Parathyroid adenoma (tissue), 2 donors: Measurements from ENCODE around the gene MIDN.
"Not testable (repeated sequence)": the region's sequence is repeated elsewhere in the genome, so short reads cannot be mapped to it uniquely, and the experiment has no call there.

Source experiments
- H2AFZ ChIP-seq: fragments of 300-600 bp; sonication (generic); one replicate; pipeline ENCODE4 v1.7.0; 2017; ENCODE audit warnings: antibody characterized with exemption, mild to moderate bottlenecking
- H3K27ac ChIP-seq: fragments of 300-600 bp; sonication (generic); one replicate; pipeline ENCODE4 v1.7.0; 2017
- H3K27me3 ChIP-seq: fragments of 300-600 bp; sonication (generic); one replicate; pipeline ENCODE4 v1.7.0; 2017; ENCODE audit warnings: low read length; ENCODE audit not compliant: control insufficient read depth, insufficient read depth
- H3K36me3 ChIP-seq: fragments of 300-600 bp; sonication (generic); one replicate; pipeline ENCODE4 v1.7.0; 2017; ENCODE audit warnings: low read length; ENCODE audit not compliant: control insufficient read depth, insufficient read depth
- H3K4me1 ChIP-seq: fragments of 300-600 bp; sonication (generic); one replicate; pipeline ENCODE4 v1.7.0; 2017; ENCODE audit warnings: control low read depth
- H3K4me2 ChIP-seq: fragments of 300-600 bp; sonication (generic); one replicate; pipeline ENCODE4 v1.7.0; 2017; ENCODE audit warnings: low read length
- H3K4me3 ChIP-seq: fragments of 300-600 bp; sonication (generic); one replicate; pipeline ENCODE4 v1.7.0; 2017; ENCODE audit warnings: low read depth, low read length
- H3K79me2 ChIP-seq: fragments of 300-600 bp; sonication (generic); one replicate; pipeline ENCODE4 v1.7.0; 2017; ENCODE audit warnings: control low read depth
- H3K9ac ChIP-seq: fragments of 300-600 bp; sonication (generic); one replicate; pipeline ENCODE4 v1.7.0; 2017; ENCODE audit warnings: mild to moderate bottlenecking
- H3K9me3 ChIP-seq: fragments of 300-600 bp; sonication (generic); one replicate; pipeline ENCODE4 v1.7.0; 2017; ENCODE audit warnings: low read length; ENCODE audit not compliant: control insufficient read depth
- TF ChIP-seq, protein P1 (sequence below): fragments of 300-600 bp; sonication (generic); IDR thresholded peaks from one replicate; pipeline ENCODE4 v1.7.0; 2017; ENCODE audit warnings: antibody characterized with exemption, mild to moderate bottlenecking
- donor health status: primary hyperparathyroidism.

Gene MIDN

DNA sequence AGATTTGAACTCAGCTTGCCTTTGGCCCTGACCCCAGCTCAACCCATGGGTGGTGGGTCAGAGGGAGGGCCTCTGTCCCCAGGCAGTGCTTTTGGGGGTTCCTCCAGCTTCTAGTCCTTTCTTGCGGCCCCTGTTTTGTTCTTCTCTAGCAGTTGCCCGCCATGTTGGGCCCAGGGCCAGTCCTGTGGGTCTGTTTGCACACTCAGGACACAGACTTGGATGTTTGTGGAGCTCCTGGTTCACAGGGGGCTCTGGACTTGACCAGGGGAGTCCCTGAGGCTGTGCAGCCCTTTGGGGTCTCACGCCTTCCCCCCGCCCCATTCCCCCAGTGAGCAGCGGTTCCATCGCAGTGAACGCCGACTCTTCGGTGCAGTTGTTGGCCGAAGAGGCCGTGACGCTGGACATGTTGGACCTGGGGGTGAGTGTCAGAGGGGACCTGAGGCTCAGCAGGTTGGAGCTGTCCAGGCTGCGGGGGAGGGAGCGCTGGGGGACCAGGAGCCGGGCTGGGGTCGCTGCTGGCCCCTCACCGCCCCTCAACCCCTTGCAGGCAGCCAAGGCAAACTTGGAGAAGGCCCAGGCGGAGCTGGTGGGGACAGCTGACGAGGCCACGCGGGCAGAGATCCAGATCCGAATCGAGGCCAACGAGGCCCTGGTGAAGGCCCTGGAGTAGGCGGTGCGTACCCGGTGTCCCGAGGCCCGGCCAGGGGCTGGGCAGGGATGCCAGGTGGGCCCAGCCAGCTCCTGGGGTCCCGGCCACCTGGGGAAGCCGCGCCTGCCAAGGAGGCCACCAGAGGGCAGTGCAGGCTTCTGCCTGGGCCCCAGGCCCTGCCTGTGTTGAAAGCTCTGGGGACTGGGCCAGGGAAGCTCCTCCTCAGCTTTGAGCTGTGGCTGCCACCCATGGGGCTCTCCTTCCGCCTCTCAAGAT, 4.4 kb upstream of the MIDN start:
- Histone ChIP-seq H3K36me3 (no peaks in the 10 kb centered on the region), H3K9me3 (no peaks in the 10 kb centered on the region), H3K27me3 (no peaks in the 10 kb centered on the region), H3K9ac (peak overlapping the region; percentile 63), H3K4me3 (peak overlapping the region; percentile 39), H3K27ac (peak overlapping the region; percentile 98), H3K4me2 (peak overlapping the region; percentile 59), H3K4me1 (peaks cover 40% of the 10 kb centered on the region), H3K79me2 (no peaks in the 10 kb centered on the region), H2AFZ (no peak overlapping the region)
- TF ChIP-seq, protein P1, sequence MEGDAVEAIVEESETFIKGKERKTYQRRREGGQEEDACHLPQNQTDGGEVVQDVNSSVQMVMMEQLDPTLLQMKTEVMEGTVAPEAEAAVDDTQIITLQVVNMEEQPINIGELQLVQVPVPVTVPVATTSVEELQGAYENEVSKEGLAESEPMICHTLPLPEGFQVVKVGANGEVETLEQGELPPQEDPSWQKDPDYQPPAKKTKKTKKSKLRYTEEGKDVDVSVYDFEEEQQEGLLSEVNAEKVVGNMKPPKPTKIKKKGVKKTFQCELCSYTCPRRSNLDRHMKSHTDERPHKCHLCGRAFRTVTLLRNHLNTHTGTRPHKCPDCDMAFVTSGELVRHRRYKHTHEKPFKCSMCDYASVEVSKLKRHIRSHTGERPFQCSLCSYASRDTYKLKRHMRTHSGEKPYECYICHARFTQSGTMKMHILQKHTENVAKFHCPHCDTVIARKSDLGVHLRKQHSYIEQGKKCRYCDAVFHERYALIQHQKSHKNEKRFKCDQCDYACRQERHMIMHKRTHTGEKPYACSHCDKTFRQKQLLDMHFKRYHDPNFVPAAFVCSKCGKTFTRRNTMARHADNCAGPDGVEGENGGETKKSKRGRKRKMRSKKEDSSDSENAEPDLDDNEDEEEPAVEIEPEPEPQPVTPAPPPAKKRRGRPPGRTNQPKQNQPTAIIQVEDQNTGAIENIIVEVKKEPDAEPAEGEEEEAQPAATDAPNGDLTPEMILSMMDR = peak; percentile 98

- Histone ChIP-seq H3K27ac (peak overlapping the region; percentile 98), H3K4me3 (peak overlapping the region; percentile 39), H3K27me3 (no peaks in the 10 kb centered on the region), H3K9me3 (no peaks in the 10 kb centered on the region), H3K9ac (peak overlapping the region; percentile 63), H3K4me1 (peaks cover 40% of the 10 kb centered on the region), H3K36me3 (no peaks in the 10 kb centered on the region), H2AFZ (peak overlapping the region; percentile 64), H3K4me2 (peak overlapping the region; percentile 59), H3K79me2 (no peaks in the 10 kb centered on the region)
- TF ChIP-seq, protein P1 = no peak
Observed at GRCh38 chr19:1244693-1245451, 3.5 kb upstream of the MIDN start.

- H3K4me2 ChIP-seq = peak overlapping the region; percentile 59
- peaks cover 39% of the 10 kb centered on the region for H3K4me1 ChIP-seq
- H3K9me3 ChIP-seq = no peaks in the 10 kb centered on the region
- no peak overlapping the region for H3K4me3 ChIP-seq
- H3K27ac ChIP-seq = peak overlapping the region; percentile 98
- H3K27me3 ChIP-seq = no peaks in the 10 kb centered on the region
- no peaks in the 10 kb centered on the region for H3K79me2 ChIP-seq
- H3K9ac ChIP-seq = no peak overlapping the region
- H2AFZ ChIP-seq = peak overlapping the region; percentile 64
- H3K36me3 ChIP-seq = no peaks in the 10 kb centered on the region
- TF ChIP-seq, protein P1 = no peak
Observed at GRCh38 chr19:1245494-1246264, 2.7 kb upstream of the MIDN start.

DNA sequence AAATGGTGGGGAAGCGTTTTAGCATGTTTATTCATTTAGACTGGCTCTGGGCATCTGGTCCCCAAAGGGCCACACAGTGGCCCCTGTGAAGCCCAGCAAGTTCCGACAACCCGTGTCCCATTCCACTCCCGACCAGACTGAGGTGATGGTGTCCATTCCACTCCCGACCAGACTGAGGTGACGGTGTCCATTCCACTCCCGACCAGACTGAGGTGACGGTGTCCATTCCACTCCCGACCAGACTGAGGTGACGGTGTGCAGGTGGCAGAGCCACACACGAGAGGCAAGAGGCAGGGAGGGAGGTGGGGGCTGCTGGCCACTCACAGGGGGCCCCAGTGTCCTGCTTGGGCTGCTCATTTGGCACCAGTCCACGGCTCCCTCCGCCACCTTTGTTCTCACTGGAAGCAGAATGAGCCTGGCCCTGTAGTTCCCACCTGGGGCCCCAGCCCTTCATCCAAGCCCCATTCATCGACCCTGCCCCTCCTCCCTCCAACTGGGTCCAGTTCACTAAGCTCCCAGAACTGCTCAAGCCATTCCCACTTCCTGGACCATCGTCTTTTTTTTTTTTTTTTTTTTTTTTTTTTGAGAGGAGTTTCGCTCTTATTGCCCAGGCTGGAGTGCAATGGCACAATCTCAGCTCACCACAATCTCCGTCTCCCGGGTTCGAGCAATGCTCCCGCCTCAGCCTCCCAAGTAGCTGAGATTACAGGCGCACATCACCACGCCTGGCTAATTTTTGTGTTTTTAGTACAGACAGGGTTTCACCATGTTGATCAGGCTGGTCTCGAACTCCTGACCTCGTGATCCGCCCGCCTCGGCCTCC, 1.9 kb upstream of the MIDN start:
- H3K4me1 ChIP-seq = peaks cover 32% of the 10 kb centered on the region
- H3K27me3 ChIP-seq, H3K4me3 ChIP-seq, H3K36me3 ChIP-seq, H3K9me3 ChIP-seq, H3K79me2 ChIP-seq, H3K9ac ChIP-seq, H2AFZ ChIP-seq: not testable (repeated sequence)
- peak overlapping the region; percentile 9 for H3K4me2 ChIP-seq
- H3K27ac ChIP-seq = peak overlapping the region; percentile 98
